GM12878 (cell line): ENCODE measurements around the gene CDHR5. TPM values are rescaled to one million over a fixed set of nuclear protein-coding genes. Genes with fewer than 3 reads are reported as not detected.

ENCODE experiments used
- ATAC-seq: fragments of 200-7000 bp; cut with Tn5 transposase; 3 replicates; pipeline ENCODE4 v1.9.1; 2020; ENCODE audit warnings: mild to moderate bottlenecking, moderate library complexity
- BruUV-seq: library from RNA; stranded (reverse); fragments of 400-500 nt; replicated peaks from 2 replicates; lab custom pipeline; 2021; lab: Mats Ljungman, UMichigan
- CTCF ChIA-PET: fragments of 300-600 bp; sonication (Branson Sonifier 250); formaldehyde crosslinking; extraction: SDS; loops from one replicate; lab custom pipeline; 2021; ENCODE audit warnings: inconsistent platforms; lab: Yijun Ruan, JAX
- POLR2A ChIA-PET: fragments of 350-600 bp; formaldehyde crosslinking; extraction: SDS; loops from one replicate; lab custom pipeline; 2021; ENCODE audit warnings: inconsistent platforms; lab: Charles Lee
- RAD21 ChIA-PET: fragments of 300-600 bp; sonication (Branson Sonifier 250); formaldehyde crosslinking; loops from one replicate; lab custom pipeline; 2023; ENCODE audit warnings: antibody characterized with exemption; ENCODE audit not compliant: unreplicated experiment; lab: Charles Lee
- SMC1A ChIA-PET: fragments of 300-600 bp; sonication (Branson Sonifier 250); formaldehyde crosslinking; loops from one replicate; lab custom pipeline; 2023; ENCODE audit not compliant: unreplicated experiment, uncharacterized antibody; lab: Charles Lee
- DNase-seq: peaks from one replicate; pipeline ENCODE4 v3.0.0-alpha.2; 2011; ENCODE audit warnings: low read depth, low spot score
- FAIRE-seq: peaks from 3 replicates; lab custom pipeline; 2011; peaks lifted over from hg19 to GRCh38; lab: Jason Lieb, UNC
- H2AFZ ChIP-seq: 2 replicates; pipeline ENCODE4 v1.6.0; 2011; ENCODE audit warnings: low read depth, low read length, control low read depth; ENCODE audit not compliant: control insufficient read depth
- H3K27ac ChIP-seq: 2 replicates; pipeline ENCODE4 v1.5.1; 2011; ENCODE audit warnings: control low read depth; ENCODE audit not compliant: control insufficient read depth, insufficient read depth
- H3K27me3 ChIP-seq, 2 experiments: replicated peaks in 1 of 2; 2 replicates each; pipeline versions ENCODE4 v1.6.0 to v1.6.1; 2011; ENCODE audit warnings: low read length in 1 of 2; ENCODE audit not compliant: control insufficient read depth in 2 of 2, insufficient read depth in 2 of 2
- H3K36me3 ChIP-seq, 2 experiments: 2 replicates each; pipeline ENCODE4 v1.5.1; 2011; ENCODE audit warnings: low read length in 1 of 2; ENCODE audit not compliant: control insufficient read depth in 2 of 2, insufficient read depth in 2 of 2
- H3K4me1 ChIP-seq: 2 replicates; pipeline ENCODE4 v1.6.1; 2011; ENCODE audit warnings: mild to moderate bottlenecking, low read length, moderate library complexity, mixed read lengths; ENCODE audit not compliant: control insufficient read depth, insufficient read depth
- H3K4me2 ChIP-seq: 2 replicates; pipeline ENCODE4 v1.6.0; 2011; ENCODE audit warnings: control low read depth; ENCODE audit not compliant: control insufficient read depth, insufficient read depth
- H3K4me3 ChIP-seq: fragments of 200-600 bp; sonication (generic); 2 replicates; pipeline ENCODE4 v1.5.1; 2016
- H3K79me2 ChIP-seq: 2 replicates; pipeline ENCODE4 v1.6.0; 2011; ENCODE audit warnings: low read length; ENCODE audit not compliant: control insufficient read depth, insufficient read depth
- H3K9ac ChIP-seq: 2 replicates; pipeline ENCODE4 v1.8.0; 2011; ENCODE audit warnings: low read length, control low read depth, mixed read lengths; ENCODE audit not compliant: control insufficient read depth, insufficient read depth
- H3K9me3 ChIP-seq: replicated peaks from 3 replicates; pipeline ENCODE4 v1.5.1; 2011; ENCODE audit warnings: mild to moderate bottlenecking, low read length; ENCODE audit not compliant: control insufficient read depth, insufficient read depth
- H4K20me1 ChIP-seq: 2 replicates; pipeline ENCODE4 v1.6.0; 2011; ENCODE audit not compliant: control insufficient read depth, insufficient read depth
- ATF7 ChIP-seq: fragments of 450-650 bp; IDR thresholded peaks from 2 replicates; pipeline ENCODE4 v1.6.1; 2016; ENCODE audit warnings: low read depth, mild to moderate bottlenecking
- BHLHE40 ChIP-seq, 2 experiments: fragments of 450-650 bp in 1 of 2; IDR thresholded peaks; 2 replicates each; pipeline ENCODE4 v1.6.1; 2011 to 2017; ENCODE audit warnings: low read depth in 2 of 2, borderline replicate concordance in 1 of 2, improper control_type of control experiment in 1 of 2, low read length in 1 of 2, mild to moderate bottlenecking in 1 of 2
- FOXM1 ChIP-seq: IDR thresholded peaks from 2 replicates; pipeline ENCODE4 v1.6.1; 2012; ENCODE audit warnings: low read depth, mild to moderate bottlenecking, inconsistent platforms, low read length, moderate library complexity
- HDAC6 ChIP-seq: fragments of 200-600 bp; sonication (generic); IDR thresholded peaks from one replicate; pipeline ENCODE4 v1.8.0; 2017; ENCODE audit warnings: antibody characterized with exemption; ENCODE audit not compliant: unreplicated experiment
- LARP7 ChIP-seq: fragments of 450-650 bp; IDR thresholded peaks from 2 replicates; pipeline ENCODE4 v1.6.1; 2017; ENCODE audit warnings: mild to moderate bottlenecking
- MYC ChIP-seq: IDR thresholded peaks from 2 replicates; pipeline ENCODE4 v1.6.1; 2011; ENCODE audit warnings: mild to moderate bottlenecking, low read length, moderate library complexity, inconsistent platforms; ENCODE audit not compliant: insufficient read depth, insufficient replicate concordance, insufficient read length, severe bottlenecking
- SMAD1 ChIP-seq: fragments of 450-650 bp; IDR thresholded peaks from 2 replicates; pipeline ENCODE4 v1.6.1; 2018; ENCODE audit warnings: mild to moderate bottlenecking, low read depth; ENCODE audit not compliant: partially characterized antibody
- TCF3 ChIP-seq: IDR thresholded peaks from 2 replicates; pipeline ENCODE4 v1.6.1; 2012; ENCODE audit warnings: low read depth, mild to moderate bottlenecking, low read length, borderline replicate concordance; ENCODE audit not compliant: insufficient read depth
- WGBS: methylation state at CpG from one replicate; pipeline ENCODE4 v1.1.6; 2016; ENCODE audit warnings: low lambda C conversion rate; ENCODE audit not compliant: insufficient replicate concordance, insufficient coverage; ENCODE audit errors: missing lambda C conversion rate; 5-methylcytosine and 5-hydroxymethylcytosine counted together
- in situ Hi-C: fragments of 300-500 bp; cut with MboI; formaldehyde crosslinking; loops from 9 replicates; pipeline ENCODE4 v1.14.3; 2018; ENCODE audit warnings: mixed read lengths
- intact Hi-C: fragments of 100-400 bp; cut with micrococcal nuclease; formaldehyde crosslinking; loops from one replicate; pipeline ENCODE4 v1.14.2; 2022; ENCODE audit not compliant: unreplicated experiment
- polyA plus RNA-seq, 11 experiments: library from polyadenylated mRNA; depleted of rRNA in 4 of 11; unstranded in 6 of 11; stranded (reverse) in 5 of 11; fragments of >200 nt; fragmentation: Nextera tagmentation in 4 of 11; fragmentation: Illumina TruSeq in 1 of 11; extraction: Ambion mirVana in 4 of 11; extraction: Trizol in 1 of 11; gene quantifications; 1 replicate in 1 of 11; 2 replicates in 10 of 11; pipeline versions ENCODE4 v1.2.1 to v1.2.3, GENCODE V29; 2011 to 2016; ENCODE audit warnings: inconsistent platforms in 2 of 11, missing spikeins in 2 of 11, low read depth in 1 of 11
- total RNA-seq, 4 experiments: library from RNA; depleted of rRNA in 3 of 4; stranded (reverse); fragments of >200 nt in 3 of 4; fragmentation: Illumina TruSeq in 1 of 4; extraction: Trizol in 1 of 4; gene quantifications; 2 replicates each; pipeline versions ENCODE4 v1.2.1 to v1.2.3, GENCODE V29; 2013 to 2021
- TF ChIP-seq, protein P1 (sequence below): fragments of 450-650 bp; IDR thresholded peaks from 2 replicates; pipeline ENCODE4 v1.6.1; 2016; ENCODE audit warnings: mild to moderate bottlenecking
- TF ChIP-seq, protein P2 (sequence below): fragments of 450-650 bp; IDR thresholded peaks from 2 replicates; pipeline ENCODE4 v1.6.1; 2017; ENCODE audit warnings: borderline replicate concordance

CDHR5 gene
- total and polyA plus RNA-seq, 10 of the 15 experiments (the other 5 are each of a cell fraction or from before 2014, with no cell fraction given), result 0.06 TPM; not detected in 9

DNA sequence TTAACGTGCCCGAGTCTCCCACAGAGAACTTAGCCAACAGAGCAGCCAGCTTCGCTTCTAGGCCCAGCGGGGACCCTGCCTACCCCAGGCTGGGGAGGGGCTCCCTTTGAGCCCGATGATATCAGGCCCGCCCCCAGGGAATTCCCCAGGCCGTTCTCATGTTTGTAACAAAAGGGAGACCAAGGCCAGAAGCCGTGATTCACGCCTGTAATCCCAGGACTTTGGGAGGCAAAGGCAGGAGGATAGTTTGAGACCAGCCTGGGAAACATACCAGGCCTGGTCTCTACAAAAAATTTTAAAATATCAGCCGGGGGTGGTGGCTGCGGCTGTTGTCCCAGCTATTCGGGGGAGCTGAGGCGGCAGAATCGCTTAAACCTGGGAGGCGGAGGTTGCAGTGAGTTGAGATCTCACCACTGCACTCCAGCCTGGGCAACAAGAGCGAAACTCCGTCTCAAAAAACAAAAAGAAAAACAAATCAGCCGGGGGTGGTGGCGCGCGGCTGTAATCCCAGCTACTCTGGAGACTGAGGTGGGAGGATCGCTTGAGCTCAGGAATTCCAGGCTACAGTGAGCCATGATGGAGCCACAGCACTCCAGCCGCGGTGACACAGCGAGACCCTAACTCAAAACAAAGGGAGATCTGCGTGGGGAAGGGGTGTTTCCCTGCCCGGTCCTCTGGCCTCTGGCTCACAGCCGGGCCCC lies 14.0 kb upstream of the CDHR5 start:
- intact Hi-C loops, result no loop called here
- WGBS, result 78% methylated on average over 26 of the region's 28 CpGs

More for the DNA sequence above, 14.0 kb upstream of the CDHR5 start:
- H2AFZ ChIP-seq, result no peak overlapping the region
- in situ Hi-C loops, result no loop called here
- no peak overlapping the region for H3K27ac ChIP-seq
- H3K36me3 ChIP-seq, result peaks cover 0 to 2% of the 10 kb centered on the region in 2 experiments; a peak in 2 of 4 replicates
- no peak overlapping the region for H3K4me3 ChIP-seq
- no peak overlapping the region for H3K9ac ChIP-seq
- ChIA-PET CTCF (no interaction called here), SMC1A (no interaction called here), RAD21 (no interaction called here), POLR2A (no interaction called here)
- no peaks in the 10 kb centered on the region for H3K9me3 ChIP-seq
- no TSS peak for BruUV-seq
- DNase-seq (no peak), FAIRE-seq (no peak), ATAC-seq (no peak)
- H3K4me1 ChIP-seq, result no peaks in the 10 kb centered on the region
- no peaks in the 10 kb centered on the region for H4K20me1 ChIP-seq
- H3K27me3 ChIP-seq, result peaks cover 0 to 5% of the 10 kb centered on the region in 2 experiments; a peak in 2 of 4 replicates
- TF ChIP-seq ATF7 (no peak), BHLHE40 (IDR thresholded peaks at IDR 0.05; ENCODE audit: borderline replicate concordance in 1 of 2, low read depth in 2 of 2, low read length in 1 of 2) (no peak), SMAD1 (no peak), FOXM1 (no peak), HDAC6 (no peak), MYC (no peak), TCF3 (no peak), LARP7 (no peak)
- TF ChIP-seq, protein P1, sequence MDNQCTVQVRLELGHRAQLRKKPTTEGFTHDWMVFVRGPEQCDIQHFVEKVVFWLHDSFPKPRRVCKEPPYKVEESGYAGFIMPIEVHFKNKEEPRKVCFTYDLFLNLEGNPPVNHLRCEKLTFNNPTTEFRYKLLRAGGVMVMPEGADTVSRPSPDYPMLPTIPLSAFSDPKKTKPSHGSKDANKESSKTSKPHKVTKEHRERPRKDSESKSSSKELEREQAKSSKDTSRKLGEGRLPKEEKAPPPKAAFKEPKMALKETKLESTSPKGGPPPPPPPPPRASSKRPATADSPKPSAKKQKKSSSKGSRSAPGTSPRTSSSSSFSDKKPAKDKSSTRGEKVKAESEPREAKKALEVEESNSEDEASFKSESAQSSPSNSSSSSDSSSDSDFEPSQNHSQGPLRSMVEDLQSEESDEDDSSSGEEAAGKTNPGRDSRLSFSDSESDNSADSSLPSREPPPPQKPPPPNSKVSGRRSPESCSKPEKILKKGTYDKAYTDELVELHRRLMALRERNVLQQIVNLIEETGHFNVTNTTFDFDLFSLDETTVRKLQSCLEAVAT, result no peak
- TF ChIP-seq, protein P2, sequence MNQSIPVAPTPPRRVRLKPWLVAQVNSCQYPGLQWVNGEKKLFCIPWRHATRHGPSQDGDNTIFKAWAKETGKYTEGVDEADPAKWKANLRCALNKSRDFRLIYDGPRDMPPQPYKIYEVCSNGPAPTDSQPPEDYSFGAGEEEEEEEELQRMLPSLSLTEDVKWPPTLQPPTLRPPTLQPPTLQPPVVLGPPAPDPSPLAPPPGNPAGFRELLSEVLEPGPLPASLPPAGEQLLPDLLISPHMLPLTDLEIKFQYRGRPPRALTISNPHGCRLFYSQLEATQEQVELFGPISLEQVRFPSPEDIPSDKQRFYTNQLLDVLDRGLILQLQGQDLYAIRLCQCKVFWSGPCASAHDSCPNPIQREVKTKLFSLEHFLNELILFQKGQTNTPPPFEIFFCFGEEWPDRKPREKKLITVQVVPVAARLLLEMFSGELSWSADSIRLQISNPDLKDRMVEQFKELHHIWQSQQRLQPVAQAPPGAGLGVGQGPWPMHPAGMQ, result no peak
- H3K4me2 ChIP-seq, result no peak overlapping the region
- H3K79me2 ChIP-seq, result no peaks in the 10 kb centered on the region
